RWPE1 (cell line): ENCODE measurements around the gene FGD4.

Experiments used
- CTCF ChIA-PET: fragments of 350-600 bp; sonication (Branson Sonifier 250); formaldehyde crosslinking; extraction: SDS; loops from one replicate; lab custom pipeline; 2021; lab: Yijun Ruan, JAX
- POLR2A ChIA-PET: fragments of 400-600 bp; formaldehyde crosslinking; extraction: SDS; loops from one replicate; lab custom pipeline; 2020; ENCODE audit warnings: antibody characterized with exemption; ENCODE audit not compliant: low non-redundant PET; lab: Yijun Ruan, JAX
- DNase-seq: peaks from one replicate; pipeline ENCODE4 v3.0.0; 2012; ENCODE audit warnings: low spot score
- H3K27ac ChIP-seq: fragments of 450-650 bp; 2 replicates; pipeline ENCODE4 v1.5.1; 2017
- CTCF ChIP-seq: fragments of 450-650 bp; conservative IDR thresholded peaks from 2 replicates; pipeline ENCODE4 v1.5.1; 2017; ENCODE audit warnings: low read depth, mild to moderate bottlenecking

The FGD4 gene

DNA sequence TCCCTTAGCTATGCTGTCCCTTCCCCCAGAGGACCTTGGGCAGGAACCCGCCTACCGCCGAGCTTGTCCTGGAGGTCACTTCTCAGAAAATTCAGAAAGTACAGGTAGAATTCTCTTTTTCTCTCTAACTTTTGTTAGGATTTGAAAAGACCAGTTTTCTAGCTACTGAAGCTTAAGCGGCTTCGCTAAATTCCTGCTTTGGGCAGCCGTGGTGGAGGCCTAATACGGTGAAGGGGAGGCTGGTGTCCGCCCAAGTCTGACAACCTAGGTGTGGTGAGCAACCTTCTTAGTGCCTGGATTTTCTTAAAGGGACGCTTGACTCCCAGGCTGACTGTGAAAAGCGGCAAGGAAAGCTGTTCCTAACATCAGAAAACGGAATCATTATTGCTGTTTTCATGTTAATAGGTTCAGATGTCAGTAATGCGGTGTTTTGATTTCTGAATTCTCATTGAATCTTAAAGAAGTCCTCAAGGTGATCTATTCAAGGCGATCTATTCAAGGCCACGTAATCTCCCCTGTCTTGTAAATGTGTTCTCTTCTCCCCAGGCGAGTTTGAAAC lies 835 bp downstream of the FGD4 start:
- no peak for TF ChIP-seq CTCF
- peak; percentile 62 for DNase-seq
- peak overlapping the region; percentile 96 for H3K27ac ChIP-seq
- CTCF ChIA-PET, result no interaction called here
- POLR2A ChIA-PET, result interaction anchor here (0.9 kb wide), 1 partner anchor 22 kb away, joined by 5 read pairs; no protein-coding TSS in a partner anchor

GRCh38 chr12:32400866-32401265 lies 1.5 kb downstream of the FGD4 start:
- peak overlapping the region; percentile 63 for H3K27ac ChIP-seq
- CTCF ChIA-PET, result interaction anchor here (0.6 kb wide), 1 partner anchor 1224 kb away, joined by 4 read pairs; no protein-coding TSS in a partner anchor
- no peak for DNase-seq
- POLR2A ChIA-PET, result interaction anchor here (0.9 kb wide), 1 partner anchor 22 kb away, joined by 5 read pairs; no protein-coding TSS in a partner anchor
- TF ChIP-seq CTCF, result no peak

GRCh38 chr12:32402170-32402569 lies 2.8 kb downstream of the FGD4 start:
- TF ChIP-seq CTCF, result no peak
- POLR2A ChIA-PET, result no interaction called here
- H3K27ac ChIP-seq, result peak overlapping the region; percentile 63
- CTCF ChIA-PET, result interaction anchor here (0.6 to 0.7 kb wide), 2 partner anchors 13 to 92 kb away, joined by 3 to 4 read pairs; no protein-coding TSS in a partner anchor
- DNase-seq, result no peak

DNA sequence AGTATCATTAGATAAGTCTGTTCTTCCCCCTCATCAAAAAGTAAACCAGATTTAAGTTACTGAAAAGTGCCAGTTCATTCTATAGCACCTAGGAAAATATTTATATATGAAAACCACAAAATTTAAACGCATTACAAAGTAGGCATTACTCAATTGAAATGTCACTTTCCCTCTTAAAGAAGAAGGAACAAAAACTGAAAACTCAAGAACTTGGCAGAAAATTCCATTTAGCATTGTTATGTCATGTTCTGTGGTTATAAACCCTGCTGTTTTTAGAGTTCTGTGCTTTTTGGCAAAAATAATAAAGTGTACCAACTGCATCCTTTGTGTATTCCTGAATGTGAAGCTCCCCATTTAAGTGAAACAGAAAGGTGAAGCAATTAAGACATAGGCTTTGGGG lies 3.6 kb downstream of the FGD4 start:
- POLR2A ChIA-PET, result no interaction called here
- no peak overlapping the region for H3K27ac ChIP-seq
- CTCF ChIA-PET, result interaction anchor here (0.6 to 0.7 kb wide), 2 partner anchors 81 to 714 kb away, joined by 3 read pairs; no protein-coding TSS in a partner anchor
- DNase-seq, result no peak
- no peak for TF ChIP-seq CTCF

- ChIA-PET POLR2A (no interaction called here), CTCF (interaction anchor here (0.7 to 0.9 kb wide), 2 partner anchors 30 to 63 kb away, joined by 3 read pairs; no protein-coding TSS in a partner anchor)
- TF ChIP-seq CTCF, result no peak
- no peak for DNase-seq
- no peak overlapping the region for H3K27ac ChIP-seq
These were observed 8.4 kb downstream of the FGD4 start for GRCh38 chr12:32407795-32408194.

- ChIA-PET POLR2A (no interaction called here), CTCF (no interaction called here)
- no peak for TF ChIP-seq CTCF
- H3K27ac ChIP-seq, result no peak overlapping the region
- DNase-seq, result no peak
These were observed 14.1 kb downstream of the FGD4 start for GRCh38 chr12:32413412-32413811.
